GM10248 (cell line): ENCODE results near the gene WRNIP1.
"Not testable (repeated sequence)": the region's sequence is repeated elsewhere in the genome, so short reads cannot be mapped to it uniquely, and the experiment has no call there.

ENCODE experiments used
- CTCF ChIA-PET: fragments of 300-600 bp; sonication (Branson Sonifier 250); formaldehyde crosslinking; extraction: SDS; loops from one replicate; lab custom pipeline; 2021; ENCODE audit warnings: antibody characterized with exemption; lab: Yijun Ruan, JAX
- POLR2A ChIA-PET: fragments of 350-650 bp; sonication (Branson Sonifier 250); formaldehyde crosslinking; extraction: SDS; loops from one replicate; lab custom pipeline; 2020; ENCODE audit warnings: antibody characterized with exemption; lab: Yijun Ruan, JAX
- DNase-seq: peaks from one replicate; pipeline ENCODE4 v3.0.0; 2012; ENCODE audit errors: extremely low spot score
- CTCF ChIP-seq: IDR thresholded peaks from 2 replicates; pipeline ENCODE4 v1.5.1; 2012; ENCODE audit warnings: mild to moderate bottlenecking, low read depth; ENCODE audit errors: extremely low read depth, missing control alignments, control extremely low read depth

The WRNIP1 gene

DNA sequence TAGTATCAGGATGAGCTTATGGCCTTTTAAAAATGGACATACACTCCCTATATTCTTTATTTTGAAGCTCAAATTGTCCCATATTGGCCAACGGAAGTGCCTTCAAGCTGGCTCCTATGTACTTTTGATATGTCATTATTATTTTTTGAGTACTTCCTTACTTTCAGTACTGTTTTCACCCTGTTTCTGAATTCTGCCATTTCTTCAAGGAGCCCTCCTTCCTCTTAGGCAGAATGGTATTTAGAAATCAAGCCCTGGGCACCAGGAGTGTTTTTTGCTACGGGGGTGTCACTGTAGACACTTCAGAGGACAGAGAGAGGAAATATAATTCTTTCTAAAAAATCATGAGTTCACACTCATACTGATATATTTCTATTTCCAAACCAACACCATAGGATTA, 9.0 kb upstream of the WRNIP1 start:
- CTCF ChIA-PET, result interaction anchor here (0.7 to 4.9 kb wide), 6 partner anchors 9 to 90 kb away, joined by 3 to 24 read pairs (median 4); partner anchors contain the start of gene WRNIP1
- POLR2A ChIA-PET, result no interaction called here
- no peak for DNase-seq
- no peak for TF ChIP-seq CTCF

GRCh38 chr6:2756687-2757224, 8.4 kb upstream of the WRNIP1 start:
- POLR2A ChIA-PET, result no interaction called here
- DNase-seq, result no peak
- CTCF ChIA-PET, result interaction anchor here (1.2 to 9.7 kb wide), 7 partner anchors 8 to 90 kb away, joined by 3 to 127 read pairs (median 4); partner anchors contain the start of genes MYLK4 and WRNIP1
- no peak for TF ChIP-seq CTCF

DNA sequence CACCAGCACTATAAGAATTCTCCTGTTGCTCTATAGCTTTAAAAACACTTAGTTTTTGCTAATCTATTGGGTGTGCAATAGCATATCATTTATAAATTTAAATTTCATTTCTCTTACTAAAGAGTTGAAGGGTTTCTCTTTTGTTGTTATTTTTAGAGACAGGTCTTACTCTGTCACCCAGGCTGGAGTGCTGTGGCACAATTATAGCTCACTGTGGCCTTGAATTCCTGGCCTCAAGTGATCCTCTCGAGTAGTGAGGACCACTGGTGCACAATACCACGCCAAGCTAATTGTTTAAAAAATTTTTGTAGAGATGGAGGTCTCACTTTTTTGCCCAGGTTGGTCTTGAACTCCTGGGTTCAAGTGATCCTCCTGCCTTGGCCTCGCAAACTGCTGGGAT, 6.2 kb upstream of the WRNIP1 start:
- DNase-seq, result no peak
- POLR2A ChIA-PET, result no interaction called here
- CTCF ChIA-PET, result interaction anchor here (1.0 to 9.7 kb wide), 6 partner anchors 9 to 1162 kb away, joined by 3 to 127 read pairs (median 14); partner anchors contain the start of gene MYLK4
- TF ChIP-seq CTCF, result no peak

GRCh38 chr6:2760882-2761842, 4.0 kb upstream of the WRNIP1 start:
- ChIA-PET CTCF (interaction anchor here (1.1 to 9.7 kb wide), 10 partner anchors 8 to 1164 kb away, joined by 3 to 127 read pairs (median 4); partner anchors contain the start of gene MYLK4), POLR2A (no interaction called here)
- DNase-seq, result no peak
- peak; percentile 36 for TF ChIP-seq CTCF

DNA sequence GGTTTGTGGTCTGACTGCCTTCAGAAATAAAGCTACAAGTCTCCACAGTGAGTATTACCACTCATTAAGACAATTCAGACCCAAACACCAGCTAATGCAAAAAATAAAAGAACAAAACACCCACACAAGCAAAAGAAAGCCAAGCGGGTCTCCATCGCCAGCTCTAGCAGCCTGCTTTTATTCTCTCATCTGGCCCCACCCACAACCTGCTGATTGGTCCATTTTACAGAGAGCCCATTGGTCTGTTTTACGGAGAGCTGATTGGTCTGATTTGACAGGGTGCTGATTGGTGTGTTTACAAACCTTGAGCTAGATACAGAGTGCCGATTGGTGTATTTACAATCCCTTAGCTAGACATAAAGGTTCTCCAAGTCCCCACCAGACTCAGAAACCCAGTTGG, 2.3 kb upstream of the WRNIP1 start:
- DNase-seq, POLR2A ChIA-PET: not testable (repeated sequence)
- CTCF ChIA-PET, result interaction anchor here (0.9 to 9.7 kb wide), 6 partner anchors 9 to 1171 kb away, joined by 3 to 127 read pairs (median 5); partner anchors contain the start of gene MYLK4

- no peak for TF ChIP-seq CTCF
- POLR2A ChIA-PET, result interaction anchor here (0.6 kb wide), 1 partner anchor 236 kb away, joined by 4 read pairs; the partner anchor contains the start of gene NQO2
- no peak for DNase-seq
- CTCF ChIA-PET, result interaction anchor here (0.6 to 9.7 kb wide), 8 partner anchors 8 to 1171 kb away, joined by 3 to 127 read pairs (median 3); partner anchors contain the start of gene MYLK4
These were observed 1.8 kb upstream of the WRNIP1 start for GRCh38 chr6:2763345-2763841.
